HL-60/S4 treated with retinoic acid at 250 ng/mL for 4 days and 3 days (cell line): ENCODE measurements around the gene NTN3.

Experiments
- in situ Hi-C: fragments of 300-500 bp; cut with MboI; formaldehyde crosslinking; loops from 2 replicates; pipeline ENCODE4 v1.7.0; 2022; ENCODE audit warnings: low sequenced_read_pairs

NTN3 gene

DNA sequence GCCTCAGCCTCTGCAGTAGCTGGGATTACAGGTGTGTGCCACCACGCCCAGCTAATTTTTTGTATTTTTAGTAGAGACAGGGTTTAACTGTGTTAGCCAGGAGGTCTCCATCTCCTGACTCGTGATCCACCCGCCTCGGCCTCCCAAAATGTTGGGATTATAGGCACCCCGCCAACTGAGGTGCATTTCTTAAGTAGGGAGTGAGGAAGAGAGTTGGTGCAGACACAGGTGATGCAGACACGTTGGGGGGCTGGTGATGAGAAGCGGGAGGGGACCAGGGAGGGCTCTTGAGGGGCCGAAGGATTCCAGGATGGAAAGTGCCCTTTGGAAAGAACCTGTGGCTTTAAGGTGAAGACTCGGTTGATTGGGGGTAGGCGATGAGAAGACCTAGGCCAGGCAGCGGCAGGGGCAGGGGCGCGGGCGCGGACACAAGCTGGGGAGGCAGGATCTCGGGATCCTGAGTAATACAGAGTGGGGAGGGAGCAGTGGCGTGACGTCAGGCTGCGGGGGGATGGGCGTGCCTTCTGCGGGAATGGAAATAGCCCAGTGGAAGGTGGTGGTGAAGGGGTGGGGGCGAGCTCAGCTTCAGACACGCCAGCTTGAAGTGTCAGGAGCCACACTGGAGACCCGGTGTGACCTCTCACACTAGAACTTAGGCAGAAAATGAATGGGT, 40.2 kb downstream of the NTN3 start:
- in situ Hi-C loops, result no loop called here

GRCh38 chr16:2511996-2512734, 41.1 kb downstream of the NTN3 start:
- in situ Hi-C loops, result no loop called here

DNA sequence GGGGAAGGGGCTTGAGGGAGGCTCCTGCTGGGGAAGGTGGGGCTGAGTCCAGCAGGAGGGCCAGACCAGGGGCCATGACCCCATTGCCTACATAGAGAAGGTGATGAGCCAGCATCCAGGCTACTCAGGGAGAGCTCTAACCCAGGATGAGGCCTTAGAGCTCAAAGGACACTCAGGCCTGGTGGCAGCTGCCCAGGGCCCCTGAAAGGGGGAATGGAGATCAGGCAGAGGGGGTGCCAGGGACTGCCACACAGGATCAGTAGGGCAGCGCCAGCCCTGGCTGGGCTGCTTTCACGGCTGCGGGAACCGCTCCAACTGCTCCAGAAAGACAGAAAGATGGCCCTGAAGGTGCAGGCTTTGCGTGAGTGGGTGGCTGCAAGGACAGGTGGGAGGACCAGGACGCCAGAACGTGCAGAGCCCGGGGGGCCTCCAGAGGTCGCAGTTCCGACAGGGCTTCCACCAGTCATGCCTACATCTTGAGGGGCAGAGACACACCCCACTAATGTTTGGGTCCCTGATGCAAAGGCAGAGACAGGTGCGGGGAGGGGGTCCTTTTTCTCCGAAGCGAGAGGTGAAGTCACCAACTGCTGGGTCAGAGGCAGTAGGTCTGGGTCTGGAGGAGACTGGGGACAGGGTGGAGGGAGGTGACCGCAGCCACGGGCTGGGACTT, 41.8 kb downstream of the NTN3 start:
- in situ Hi-C loops, result no loop called here

DNA sequence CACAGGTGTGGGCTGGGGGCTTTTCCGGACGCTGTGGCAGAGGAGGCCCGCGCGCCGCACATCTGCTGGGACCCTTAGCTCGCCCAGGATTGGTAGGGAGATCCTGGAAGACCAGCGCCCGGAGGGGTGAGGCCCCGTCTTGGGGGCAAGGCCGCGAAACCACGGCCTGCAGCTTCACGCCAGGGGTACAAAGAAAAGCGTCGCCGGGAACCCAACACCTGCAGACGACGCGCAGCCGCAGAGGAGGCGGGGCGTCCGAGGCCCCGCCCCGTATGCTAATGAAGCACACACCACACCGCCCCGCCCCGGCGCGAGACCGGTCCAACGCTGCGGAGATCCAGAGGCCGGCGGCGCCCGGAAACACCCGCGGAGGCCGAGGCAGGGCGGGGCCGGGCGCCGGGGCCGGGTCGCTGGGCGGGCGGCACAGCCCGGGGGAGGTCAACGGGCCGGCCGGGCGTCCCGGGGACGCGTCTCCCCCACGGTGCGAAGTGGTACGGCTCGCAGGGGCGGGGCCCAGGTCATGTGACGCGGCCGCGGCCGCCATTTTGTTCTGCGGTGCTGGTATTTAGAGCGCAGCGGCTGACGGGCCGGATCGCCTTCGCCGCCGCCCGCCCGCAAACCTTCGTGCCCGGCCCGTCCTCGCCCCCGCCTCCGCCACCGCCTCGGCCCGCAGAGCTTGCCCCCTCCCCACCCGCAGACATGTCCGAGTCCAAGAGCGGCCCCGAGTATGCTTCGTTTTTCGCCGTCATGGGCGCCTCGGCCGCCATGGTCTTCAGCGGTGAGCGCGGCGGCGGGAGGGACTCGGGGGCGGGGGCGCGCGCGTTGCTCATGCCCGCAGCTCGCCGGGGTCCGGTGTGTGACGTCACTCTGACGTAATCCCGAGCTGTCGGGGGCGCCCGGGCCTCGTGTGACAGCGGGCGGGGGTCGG, 42.6 kb downstream of the NTN3 start, which contains the start of gene ATP6V0C:
Gene ATP6V0C, plus strand, starts transcription at position 548 of the 928 bp plus-strand sequence. Its CDS starts 152 bp downstream, at position 700.
- in situ Hi-C loops, result no loop called here

DNA sequence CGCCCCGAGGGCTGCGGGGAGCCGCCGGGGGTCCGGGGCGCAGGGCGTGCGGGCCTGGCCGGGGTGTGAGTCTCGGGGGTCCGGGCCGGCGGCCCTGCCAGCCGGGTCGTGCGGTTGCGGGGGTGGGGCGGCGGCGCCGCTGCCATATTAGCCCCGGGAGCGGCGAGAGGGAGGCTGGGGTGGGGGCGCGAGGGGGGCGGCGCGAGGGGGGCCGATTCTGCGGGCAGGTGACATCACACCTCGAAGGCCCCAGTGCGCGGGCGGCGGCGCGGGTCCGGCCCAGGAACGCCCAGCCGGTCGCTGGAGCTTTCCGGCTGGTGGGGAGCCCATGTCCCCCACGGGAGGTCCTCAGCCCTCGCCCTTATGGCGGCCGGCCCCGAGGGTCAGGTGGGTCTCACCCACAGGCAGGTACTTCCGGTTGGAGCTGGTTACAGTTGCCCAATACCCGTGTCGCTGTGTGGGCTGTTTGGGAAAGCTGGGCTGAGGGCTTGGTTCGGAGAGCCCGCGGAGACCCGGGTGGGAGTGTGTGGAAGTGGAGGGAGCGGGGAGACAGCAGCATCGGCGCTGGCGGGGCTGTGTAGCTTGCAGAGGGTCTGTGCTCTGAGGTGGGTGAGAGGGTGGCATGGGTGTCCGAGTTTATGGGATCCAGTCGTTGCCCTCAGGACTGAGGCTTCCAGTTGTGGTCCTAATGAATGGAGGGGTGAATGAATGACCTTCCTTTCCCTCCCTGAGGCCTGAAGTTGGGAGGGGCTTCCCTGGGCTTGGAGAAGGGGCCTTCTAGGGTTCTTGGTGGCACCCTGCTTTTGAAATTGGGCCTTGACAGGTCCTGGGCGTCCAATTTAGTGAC, 43.5 kb downstream of the NTN3 start:
- in situ Hi-C loops, result no loop called here

- in situ Hi-C loops, result no loop called here
These were observed 44.2 kb downstream of the NTN3 start for GRCh38 chr16:2515180-2515851.

GRCh38 chr16:2516391-2517240, 45.5 kb downstream of the NTN3 start:
- in situ Hi-C loops, result no loop called here

DNA sequence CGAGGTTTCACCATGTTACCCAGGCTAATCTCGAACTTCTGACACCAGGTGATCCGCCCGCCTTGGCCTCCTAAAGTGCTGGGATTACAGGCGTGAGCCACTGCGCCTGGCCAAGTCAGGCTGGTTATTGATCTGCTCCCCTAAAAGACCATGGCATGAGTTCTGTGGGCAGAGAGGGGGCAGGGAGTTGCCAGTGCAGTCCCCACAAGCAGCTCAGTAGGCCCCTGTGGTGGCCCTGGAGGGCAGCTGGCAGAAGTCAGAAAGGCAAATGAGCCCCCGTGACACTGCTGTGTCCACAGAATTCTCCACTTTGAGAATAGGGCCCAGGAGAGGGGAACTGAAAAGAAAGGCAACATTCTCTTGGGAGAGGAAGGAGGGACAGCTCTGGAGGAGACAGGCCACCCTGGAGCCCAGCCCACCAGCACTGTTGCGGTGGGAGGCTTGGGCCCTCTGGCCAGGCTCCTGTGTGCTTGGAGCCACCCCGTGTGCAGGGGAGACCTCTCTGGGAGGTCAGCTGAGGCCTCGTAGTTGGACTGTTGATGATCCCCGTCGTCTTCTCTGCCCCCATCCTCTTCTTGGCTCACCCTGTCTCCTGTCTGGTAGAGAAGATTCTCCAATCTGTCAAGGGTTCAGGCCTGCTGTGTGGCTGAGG, 47.0 kb downstream of the NTN3 start:
- in situ Hi-C loops, result no loop called here

DNA sequence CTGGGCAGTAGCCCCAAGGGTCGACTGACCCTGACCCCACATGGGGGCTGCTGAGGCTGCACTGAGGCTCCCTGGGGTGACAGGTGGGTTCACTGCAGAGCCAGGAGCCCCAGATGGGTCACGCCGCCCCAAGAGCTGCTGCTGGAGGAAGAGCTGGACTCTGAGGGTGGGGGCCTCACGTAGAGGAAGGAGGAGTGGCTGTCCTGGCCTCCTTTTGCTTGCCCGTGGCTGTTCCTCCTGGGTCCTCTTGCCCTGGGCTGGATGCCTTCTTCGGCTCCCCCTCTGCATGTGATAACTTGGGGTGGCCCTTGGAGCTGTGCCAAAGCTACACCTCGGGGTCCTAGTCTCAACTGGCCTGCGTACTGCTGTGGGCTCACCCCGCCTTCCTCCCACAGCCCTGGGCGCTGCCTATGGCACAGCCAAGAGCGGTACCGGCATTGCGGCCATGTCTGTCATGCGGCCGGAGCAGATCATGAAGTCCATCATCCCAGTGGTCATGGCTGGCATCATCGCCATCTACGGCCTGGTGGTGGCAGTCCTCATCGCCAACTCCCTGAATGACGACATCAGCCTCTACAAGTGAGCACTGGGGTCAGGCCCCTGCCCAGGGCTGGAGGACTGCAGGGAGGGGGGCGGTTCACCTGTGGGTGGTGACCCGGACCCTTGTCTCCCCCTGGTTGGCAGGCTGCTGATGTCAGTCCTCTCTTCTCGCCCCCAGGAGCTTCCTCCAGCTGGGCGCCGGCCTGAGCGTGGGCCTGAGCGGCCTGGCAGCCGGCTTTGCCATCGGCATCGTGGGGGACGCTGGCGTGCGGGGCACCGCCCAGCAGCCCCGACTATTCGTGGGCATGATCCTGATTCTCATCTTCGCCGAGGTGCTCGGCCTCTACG, 48.0 kb downstream of the NTN3 start:
- in situ Hi-C loops, result no loop called here

GRCh38 chr16:2519711-2520080, 48.6 kb downstream of the NTN3 start:
- in situ Hi-C loops, result no loop called here

DNA sequence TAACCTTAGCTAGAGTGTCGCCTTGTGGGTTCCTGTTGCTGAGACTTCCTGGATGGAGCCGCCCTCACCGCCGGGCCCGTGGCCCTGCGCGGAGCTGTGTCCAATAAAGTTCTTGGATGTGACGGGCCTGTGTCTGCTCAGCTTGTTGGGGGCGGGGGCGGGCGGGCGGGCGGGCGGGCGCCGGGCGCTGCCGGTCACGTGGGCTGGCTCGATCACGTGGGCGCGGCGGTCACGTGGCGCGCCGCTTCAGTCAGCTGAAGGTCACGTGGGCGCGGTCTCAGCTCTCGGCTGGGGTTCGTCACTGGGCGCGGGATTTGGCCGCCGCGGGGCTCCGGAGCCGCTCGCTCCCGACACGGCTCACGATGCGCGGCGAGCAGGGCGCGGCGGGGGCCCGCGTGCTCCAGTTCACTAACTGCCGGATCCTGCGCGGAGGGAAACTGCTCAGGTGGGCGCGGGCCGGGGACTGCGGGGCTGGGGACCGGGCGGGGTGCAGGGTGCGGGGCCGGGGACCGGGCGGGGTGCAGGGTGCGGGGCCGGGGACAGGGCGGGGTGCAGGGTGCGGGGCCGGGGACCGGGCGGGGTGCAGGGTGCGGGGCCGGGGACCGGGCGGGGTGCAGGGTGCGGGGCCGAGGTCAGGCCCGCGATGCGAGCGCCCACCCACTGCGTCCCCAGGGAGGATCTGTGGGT, 49.1 kb downstream of the NTN3 start, which contains the start of gene AMDHD2:
Gene AMDHD2, plus strand, starts transcription at position 275 of the 687 bp plus-strand sequence. Its CDS starts 88 bp downstream, at position 363.
- in situ Hi-C loops, result no loop called here

GRCh38 chr16:2520784-2521531, 49.9 kb downstream of the NTN3 start:
- in situ Hi-C loops, result no loop called here
